DOHH2 (cell line): ENCODE measurements around the gene DYRK1A.

ENCODE experiments used
- H3F3A ChIP-seq: fragments of 200-600 bp; sonication (generic), shearing (Covaris generic); 2 replicates; pipeline ENCODE4 v1.6.0; 2016; ENCODE audit warnings: antibody characterized with exemption, mild to moderate bottlenecking; ENCODE audit not compliant: control insufficient read depth, insufficient read depth
- H3K27ac ChIP-seq: fragments of 200-600 bp; sonication (generic); 2 replicates; pipeline ENCODE4 v1.5.1; 2014; ENCODE audit warnings: low read depth, mild to moderate bottlenecking, low read length, moderate library complexity
- H3K27me3 ChIP-seq: fragments of 200-600 bp; sonication (generic); 2 replicates; pipeline ENCODE4 v1.6.1; 2014; ENCODE audit warnings: mild to moderate bottlenecking, low read length, mixed read lengths; ENCODE audit not compliant: control insufficient read depth
- H3K36me3 ChIP-seq: fragments of 200-600 bp; sonication (generic); 2 replicates; pipeline ENCODE4 v1.6.1; 2014; ENCODE audit warnings: mild to moderate bottlenecking, low read length, moderate library complexity, mixed read lengths; ENCODE audit not compliant: control insufficient read depth
- H3K4me1 ChIP-seq: fragments of 200-600 bp; sonication (generic); 2 replicates; pipeline ENCODE4 v1.6.1; 2014; ENCODE audit warnings: mild to moderate bottlenecking, low read length, mixed read lengths; ENCODE audit not compliant: control insufficient read depth
- H3K4me2 ChIP-seq: fragments of 200-600 bp; sonication (generic); 2 replicates; pipeline ENCODE4 v1.6.0; 2014; ENCODE audit warnings: mild to moderate bottlenecking, low read length, moderate library complexity
- H3K4me3 ChIP-seq: fragments of 200-600 bp; sonication (generic); 2 replicates; pipeline ENCODE4 v1.5.1; 2014; ENCODE audit warnings: mild to moderate bottlenecking, low read length, mixed read lengths
- H3K79me2 ChIP-seq: fragments of 200-600 bp; sonication (generic); 2 replicates; pipeline ENCODE4 v1.6.1; 2014; ENCODE audit warnings: mild to moderate bottlenecking, low read length, mixed read lengths; ENCODE audit not compliant: control insufficient read depth
- H3K9me2 ChIP-seq: fragments of 200-600 bp; sonication (generic); replicated peaks from 2 replicates; pipeline ENCODE4 v1.6.1; 2014; ENCODE audit warnings: mild to moderate bottlenecking, low read length, mixed read lengths; ENCODE audit not compliant: control insufficient read depth
- H3K9me3 ChIP-seq: fragments of 200-600 bp; sonication (generic); 2 replicates; pipeline ENCODE4 v1.6.1; 2014; ENCODE audit warnings: antibody characterized with exemption, low read length, mixed read lengths; ENCODE audit not compliant: control insufficient read depth, insufficient read depth
- H4K20me1 ChIP-seq: fragments of 200-600 bp; sonication (generic); 2 replicates; pipeline ENCODE4 v1.6.0; 2014; ENCODE audit warnings: low read depth, mild to moderate bottlenecking, antibody characterized with exemption, low read length, moderate library complexity; ENCODE audit not compliant: control insufficient read depth, insufficient read depth
- EZH2phosphoT487 ChIP-seq: fragments of 200-600 bp; sonication (generic); IDR thresholded peaks from 2 replicates; pipeline ENCODE4 v1.6.1; 2017; ENCODE audit warnings: borderline replicate concordance, mild to moderate bottlenecking, antibody characterized with exemption, low read length, moderate library complexity, mixed read lengths
- TF ChIP-seq, protein P1 (sequence below): fragments of 200-600 bp; sonication (generic); IDR thresholded peaks from one replicate; pipeline ENCODE4 v1.5.1; 2014; ENCODE audit warnings: antibody characterized with exemption, mild to moderate bottlenecking, low read depth, low read length; ENCODE audit not compliant: poor library complexity, severe bottlenecking

Gene DYRK1A

GRCh38 chr21:37502947-37503346 is 136.4 kb downstream of the DYRK1A start:
- Histone ChIP-seq H3F3A (no peaks in the 10 kb centered on the region), H3K9me3 (no peaks in the 10 kb centered on the region), H3K4me3 (no peak overlapping the region), H3K79me2 (peaks cover 31% of the 10 kb centered on the region), H3K4me2 (no peak overlapping the region), H3K27me3 (no peaks in the 10 kb centered on the region), H3K36me3 (peaks cover 71% of the 10 kb centered on the region), H3K4me1 (no peaks in the 10 kb centered on the region), H3K9me2 (no peaks in the 10 kb centered on the region), H3K27ac (no peak overlapping the region), H4K20me1 (no peaks in the 10 kb centered on the region)
- TF ChIP-seq EZH2phosphoT487: no peak
- TF ChIP-seq, protein P1, sequence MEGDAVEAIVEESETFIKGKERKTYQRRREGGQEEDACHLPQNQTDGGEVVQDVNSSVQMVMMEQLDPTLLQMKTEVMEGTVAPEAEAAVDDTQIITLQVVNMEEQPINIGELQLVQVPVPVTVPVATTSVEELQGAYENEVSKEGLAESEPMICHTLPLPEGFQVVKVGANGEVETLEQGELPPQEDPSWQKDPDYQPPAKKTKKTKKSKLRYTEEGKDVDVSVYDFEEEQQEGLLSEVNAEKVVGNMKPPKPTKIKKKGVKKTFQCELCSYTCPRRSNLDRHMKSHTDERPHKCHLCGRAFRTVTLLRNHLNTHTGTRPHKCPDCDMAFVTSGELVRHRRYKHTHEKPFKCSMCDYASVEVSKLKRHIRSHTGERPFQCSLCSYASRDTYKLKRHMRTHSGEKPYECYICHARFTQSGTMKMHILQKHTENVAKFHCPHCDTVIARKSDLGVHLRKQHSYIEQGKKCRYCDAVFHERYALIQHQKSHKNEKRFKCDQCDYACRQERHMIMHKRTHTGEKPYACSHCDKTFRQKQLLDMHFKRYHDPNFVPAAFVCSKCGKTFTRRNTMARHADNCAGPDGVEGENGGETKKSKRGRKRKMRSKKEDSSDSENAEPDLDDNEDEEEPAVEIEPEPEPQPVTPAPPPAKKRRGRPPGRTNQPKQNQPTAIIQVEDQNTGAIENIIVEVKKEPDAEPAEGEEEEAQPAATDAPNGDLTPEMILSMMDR: no peak

- TF ChIP-seq, protein P1: no peak
- no peak for TF ChIP-seq EZH2phosphoT487
- Histone ChIP-seq H3K27ac (no peak overlapping the region), H3K4me3 (no peak overlapping the region), H4K20me1 (no peaks in the 10 kb centered on the region), H3K9me2 (no peaks in the 10 kb centered on the region), H3K4me1 (no peaks in the 10 kb centered on the region), H3K36me3 (peaks cover 73% of the 10 kb centered on the region), H3K9me3 (no peaks in the 10 kb centered on the region), H3K4me2 (no peak overlapping the region), H3K27me3 (no peaks in the 10 kb centered on the region), H3F3A (no peaks in the 10 kb centered on the region), H3K79me2 (peaks cover 22% of the 10 kb centered on the region)
These were observed 137.4 kb downstream of the DYRK1A start for GRCh38 chr21:37503848-37504467.

GRCh38 chr21:37505963-37506362 is 139.4 kb downstream of the DYRK1A start:
- peaks cover 82% of the 10 kb centered on the region for H3K36me3 ChIP-seq

More at GRCh38 chr21:37505963-37506362, 139.4 kb downstream of the DYRK1A start:
- H3K27ac ChIP-seq: no peak overlapping the region
- H4K20me1 ChIP-seq: no peaks in the 10 kb centered on the region
- no peak for TF ChIP-seq EZH2phosphoT487
- TF ChIP-seq, protein P1: no peak
- no peak overlapping the region for H3K4me2 ChIP-seq
- no peaks in the 10 kb centered on the region for H3F3A ChIP-seq
- no peaks in the 10 kb centered on the region for H3K27me3 ChIP-seq
- no peaks in the 10 kb centered on the region for H3K9me2 ChIP-seq
- H3K4me3 ChIP-seq: no peak overlapping the region
- peaks cover 17% of the 10 kb centered on the region for H3K79me2 ChIP-seq
- no peaks in the 10 kb centered on the region for H3K4me1 ChIP-seq
- no peaks in the 10 kb centered on the region for H3K9me3 ChIP-seq
